HepG2 (cell line): ENCODE measurements around the gene UGGT1. TPM values are rescaled to one million over a fixed set of nuclear protein-coding genes. Genes with fewer than 3 reads are reported as not detected.
A peak's percentile ranks its signal among the peaks of the same experiment; 100 is the strongest.

Experiments used
- EP300 ChIP-seq, 3 experiments: sonication (generic) in 1 of 3; formaldehyde crosslinking in 1 of 3; IDR thresholded peaks; 2 replicates each; pipeline versions ENCODE4 v1.5.1 to v1.6.1; 2011 to 2020; ENCODE audit warnings: low read depth in 2 of 3, low read length in 2 of 3, borderline replicate concordance in 1 of 3, improper control_type of control experiment in 1 of 3, mild to moderate bottlenecking in 1 of 3, missing genetic modification reagents in 1 of 3, moderate library complexity in 1 of 3
- ETV5 ChIP-seq: IDR thresholded peaks from 2 replicates; pipeline ENCODE4 v1.6.1; 2018; ENCODE audit warnings: missing biosample characterization, missing genetic modification reagents, inconsistent platforms, borderline replicate concordance
- LCORL ChIP-seq, 2 experiments: fragments of 450-650 bp in 1 of 2; sonication (generic) in 1 of 2; formaldehyde crosslinking in 1 of 2; IDR thresholded peaks; 2 replicates each; pipeline versions ENCODE4 v1.5.0 to v1.6.1; 2017 to 2020; ENCODE audit warnings: antibody characterized with exemption in 1 of 2, missing genetic modification reagents in 1 of 2
- MAFK ChIP-seq, 2 experiments: IDR thresholded peaks in 1 of 2; conservative IDR thresholded peaks in 1 of 2; 2 replicates each; pipeline ENCODE4 v1.6.1; 2011; ENCODE audit warnings: improper control_type of control experiment in 2 of 2, low read length in 2 of 2
- NCOA2 ChIP-seq: sonication (generic); formaldehyde crosslinking; IDR thresholded peaks from 2 replicates; pipeline ENCODE4 v1.8.0; 2022; ENCODE audit warnings: inconsistent platforms
- RBFOX2 ChIP-seq: fragments of 200-400 bp; formaldehyde crosslinking; IDR thresholded peaks from 2 replicates; pipeline ENCODE4 v1.6.1; 2017; ENCODE audit warnings: low read depth, mild to moderate bottlenecking, low read length
- SALL1 ChIP-seq: sonication (generic); formaldehyde crosslinking; IDR thresholded peaks from 2 replicates; pipeline ENCODE4 v1.8.0; 2022; ENCODE audit warnings: mild to moderate bottlenecking, missing genetic modification reagents
- SOX5 ChIP-seq: IDR thresholded peaks from 2 replicates; pipeline ENCODE4 v1.6.1; 2016; ENCODE audit warnings: borderline replicate concordance
- TCF7 ChIP-seq: sonication (generic); IDR thresholded peaks from 2 replicates; pipeline ENCODE4 v1.6.1; 2016; ENCODE audit warnings: antibody characterized with exemption, low read depth
- ZFP36L1 ChIP-seq: sonication (generic); formaldehyde crosslinking; IDR thresholded peaks from 2 replicates; pipeline ENCODE4 v1.8.0; 2022; ENCODE audit warnings: mild to moderate bottlenecking, missing genetic modification reagents, moderate library complexity
- ZMYM3 ChIP-seq: sonication (generic); formaldehyde crosslinking; IDR thresholded peaks from 2 replicates; pipeline ENCODE4 v1.5.1; 2020; ENCODE audit warnings: mild to moderate bottlenecking, missing genetic modification reagents
- ZNF644 ChIP-seq: IDR thresholded peaks from 2 replicates; pipeline ENCODE4 v1.6.1; 2016; ENCODE audit warnings: low read depth
- polyA plus RNA-seq, 8 experiments: library from polyadenylated mRNA; depleted of rRNA in 3 of 8; stranded (reverse) in 7 of 8; unstranded in 1 of 8; fragments of >200 nt; fragmentation: Illumina TruSeq in 4 of 8; extraction: Trizol in 4 of 8; gene quantifications; 2 replicates each; pipeline versions ENCODE4 v1.2.1 to v1.2.3, GENCODE V29; 2011 to 2016; ENCODE audit warnings: low read depth in 4 of 8, missing spikeins in 1 of 8, mixed read lengths in 1 of 8; ENCODE audit not compliant: insufficient read depth in 1 of 8
- total RNA-seq, 5 experiments: library from RNA; depleted of rRNA; stranded (reverse); fragments of >200 nt; fragmentation: Illumina TruSeq; extraction: Trizol; gene quantifications; 2 replicates each; pipeline ENCODE4 v1.2.3, GENCODE V29; 2016; ENCODE audit warnings: low read depth in 1 of 5
- TF ChIP-seq, protein P1 (sequence below): sonication (generic); formaldehyde crosslinking; IDR thresholded peaks from 2 replicates; pipeline ENCODE4 v1.5.1; 2020; ENCODE audit warnings: mild to moderate bottlenecking, missing genetic modification reagents, borderline replicate concordance

UGGT1 gene
- total and polyA plus RNA-seq, 2 of the 13 experiments (the other 11 are each of a cell fraction or from before 2014, with no cell fraction given): 35.8 to 83.2 TPM

DNA sequence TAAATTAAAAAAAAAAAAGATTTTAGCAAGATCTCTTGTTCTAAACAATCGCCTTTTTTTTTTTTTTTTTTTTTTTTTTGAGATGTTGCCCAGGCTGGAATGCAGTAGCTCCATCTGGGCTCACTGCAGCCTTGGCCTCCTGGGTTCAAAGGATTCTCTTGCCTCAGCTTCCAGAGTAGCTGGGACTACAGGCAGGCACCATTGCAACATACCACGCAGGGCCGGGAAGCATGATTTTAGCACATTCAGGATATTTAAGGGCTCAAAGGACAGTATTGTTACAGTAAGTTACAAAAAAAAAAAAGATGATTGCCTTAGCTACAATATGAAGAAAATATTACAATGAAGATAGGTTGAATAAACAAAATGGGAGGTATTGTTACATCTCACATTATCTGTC, 33.7 kb upstream of the UGGT1 start (continued):
- peak in 1 of 2 experiments; percentile 52; a peak in 1 of 4 replicates for TF ChIP-seq EP300 (IDR thresholded peaks at IDR 0.05; ENCODE audit: low read depth in 2 of 2, low read length in 2 of 2)
- TF ChIP-seq EP300 (CRISPR knock-in tag; IDR thresholded peaks at IDR 0.05; ENCODE audit: borderline replicate concordance): no peak
- no peak for TF ChIP-seq ZFP36L1
- TF ChIP-seq ZNF644 (CRISPR knock-in tag): peak; percentile 27; the same call in 1 of the 2 replicates
- TF ChIP-seq, protein P1, sequence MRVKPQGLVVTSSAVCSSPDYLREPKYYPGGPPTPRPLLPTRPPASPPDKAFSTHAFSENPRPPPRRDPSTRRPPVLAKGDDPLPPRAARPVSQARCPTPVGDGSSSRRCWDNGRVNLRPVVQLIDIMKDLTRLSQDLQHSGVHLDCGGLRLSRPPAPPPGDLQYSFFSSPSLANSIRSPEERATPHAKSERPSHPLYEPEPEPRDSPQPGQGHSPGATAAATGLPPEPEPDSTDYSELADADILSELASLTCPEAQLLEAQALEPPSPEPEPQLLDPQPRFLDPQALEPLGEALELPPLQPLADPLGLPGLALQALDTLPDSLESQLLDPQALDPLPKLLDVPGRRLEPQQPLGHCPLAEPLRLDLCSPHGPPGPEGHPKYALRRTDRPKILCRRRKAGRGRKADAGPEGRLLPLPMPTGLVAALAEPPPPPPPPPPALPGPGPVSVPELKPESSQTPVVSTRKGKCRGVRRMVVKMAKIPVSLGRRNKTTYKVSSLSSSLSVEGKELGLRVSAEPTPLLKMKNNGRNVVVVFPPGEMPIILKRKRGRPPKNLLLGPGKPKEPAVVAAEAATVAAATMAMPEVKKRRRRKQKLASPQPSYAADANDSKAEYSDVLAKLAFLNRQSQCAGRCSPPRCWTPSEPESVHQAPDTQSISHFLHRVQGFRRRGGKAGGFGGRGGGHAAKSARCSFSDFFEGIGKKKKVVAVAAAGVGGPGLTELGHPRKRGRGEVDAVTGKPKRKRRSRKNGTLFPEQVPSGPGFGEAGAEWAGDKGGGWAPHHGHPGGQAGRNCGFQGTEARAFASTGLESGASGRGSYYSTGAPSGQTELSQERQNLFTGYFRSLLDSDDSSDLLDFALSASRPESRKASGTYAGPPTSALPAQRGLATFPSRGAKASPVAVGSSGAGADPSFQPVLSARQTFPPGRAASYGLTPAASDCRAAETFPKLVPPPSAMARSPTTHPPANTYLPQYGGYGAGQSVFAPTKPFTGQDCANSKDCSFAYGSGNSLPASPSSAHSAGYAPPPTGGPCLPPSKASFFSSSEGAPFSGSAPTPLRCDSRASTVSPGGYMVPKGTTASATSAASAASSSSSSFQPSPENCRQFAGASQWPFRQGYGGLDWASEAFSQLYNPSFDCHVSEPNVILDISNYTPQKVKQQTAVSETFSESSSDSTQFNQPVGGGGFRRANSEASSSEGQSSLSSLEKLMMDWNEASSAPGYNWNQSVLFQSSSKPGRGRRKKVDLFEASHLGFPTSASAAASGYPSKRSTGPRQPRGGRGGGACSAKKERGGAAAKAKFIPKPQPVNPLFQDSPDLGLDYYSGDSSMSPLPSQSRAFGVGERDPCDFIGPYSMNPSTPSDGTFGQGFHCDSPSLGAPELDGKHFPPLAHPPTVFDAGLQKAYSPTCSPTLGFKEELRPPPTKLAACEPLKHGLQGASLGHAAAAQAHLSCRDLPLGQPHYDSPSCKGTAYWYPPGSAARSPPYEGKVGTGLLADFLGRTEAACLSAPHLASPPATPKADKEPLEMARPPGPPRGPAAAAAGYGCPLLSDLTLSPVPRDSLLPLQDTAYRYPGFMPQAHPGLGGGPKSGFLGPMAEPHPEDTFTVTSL (CRISPR knock-in tag): 0 out of 2 replicates have a peak, but pooled peaks have one; percentile 27
- peak; percentile 31; the same call in 1 of the 2 replicates for TF ChIP-seq ZMYM3 (CRISPR knock-in tag)
- no peak for TF ChIP-seq ETV5 (CRISPR knock-in tag)
- TF ChIP-seq MAFK (conservative IDR thresholded peaks at IDR 0.05 in 1 of 2, IDR thresholded peaks at IDR 0.05 in 1 of 2; ENCODE audit: low read length in 2 of 2): peak; percentile 50 to 52
- TF ChIP-seq RBFOX2: no peak
- peak; percentile 54 for TF ChIP-seq TCF7
- TF ChIP-seq SOX5 (CRISPR knock-in tag): peak; percentile 84
- TF ChIP-seq NCOA2 (CRISPR knock-in tag): peak; percentile 37; the same call in 1 of the 2 replicates
- TF ChIP-seq LCORL (IDR thresholded peaks at IDR 0.05): no peak
- TF ChIP-seq LCORL (CRISPR knock-in tag; IDR thresholded peaks at IDR 0.05): peak; percentile 68; the same call in 1 of the 2 replicates
- TF ChIP-seq SALL1 (CRISPR knock-in tag): peak; percentile 83
